GM21737 (cell line): ENCODE measurements around the gene LRRK2.
A peak's percentile ranks its signal among the peaks of the same experiment; 100 is the strongest.
"Not testable (repeated sequence)": the region's sequence is repeated elsewhere in the genome, so short reads cannot be mapped to it uniquely, and the experiment has no call there.

Experiments used
- ATAC-seq: cut with Tn5 transposase; IDR thresholded peaks from one replicate; pipeline ENCODE4 v1.9.1; 2021; ENCODE audit warnings: mild to moderate bottlenecking, moderate library complexity; ENCODE audit not compliant: unreplicated experiment

Gene LRRK2

GRCh38 chr12:40312982-40313576 lies 88.3 kb downstream of the LRRK2 start:
- ATAC-seq = no peak

GRCh38 chr12:40313928-40314327 lies 89.1 kb downstream of the LRRK2 start:
- ATAC-seq = peak; percentile 54

GRCh38 chr12:40314927-40315326 lies 90.1 kb downstream of the LRRK2 start:
- ATAC-seq = no peak

DNA sequence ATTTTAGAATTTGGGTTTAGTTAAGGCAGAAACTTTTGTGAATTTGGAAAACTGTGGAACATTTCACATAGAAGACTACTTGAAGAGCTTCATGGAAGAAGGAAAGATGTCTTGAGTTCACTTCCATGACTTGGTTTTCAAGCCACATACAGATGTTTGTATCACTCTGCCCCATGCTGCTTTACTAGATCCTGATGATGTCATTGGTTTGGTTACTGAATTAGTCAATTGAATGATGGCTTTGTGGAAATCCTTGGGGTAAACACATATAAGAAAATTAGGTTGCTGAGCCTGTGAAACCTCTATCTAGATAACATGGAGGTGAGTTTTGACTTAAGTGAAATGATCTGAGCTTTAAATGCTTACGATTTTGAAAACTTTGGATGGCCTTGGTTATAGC lies 90.6 kb downstream of the LRRK2 start:
- no peak for ATAC-seq

GRCh38 chr12:40324261-40324660 lies 99.5 kb downstream of the LRRK2 start:
- no peak for ATAC-seq

DNA sequence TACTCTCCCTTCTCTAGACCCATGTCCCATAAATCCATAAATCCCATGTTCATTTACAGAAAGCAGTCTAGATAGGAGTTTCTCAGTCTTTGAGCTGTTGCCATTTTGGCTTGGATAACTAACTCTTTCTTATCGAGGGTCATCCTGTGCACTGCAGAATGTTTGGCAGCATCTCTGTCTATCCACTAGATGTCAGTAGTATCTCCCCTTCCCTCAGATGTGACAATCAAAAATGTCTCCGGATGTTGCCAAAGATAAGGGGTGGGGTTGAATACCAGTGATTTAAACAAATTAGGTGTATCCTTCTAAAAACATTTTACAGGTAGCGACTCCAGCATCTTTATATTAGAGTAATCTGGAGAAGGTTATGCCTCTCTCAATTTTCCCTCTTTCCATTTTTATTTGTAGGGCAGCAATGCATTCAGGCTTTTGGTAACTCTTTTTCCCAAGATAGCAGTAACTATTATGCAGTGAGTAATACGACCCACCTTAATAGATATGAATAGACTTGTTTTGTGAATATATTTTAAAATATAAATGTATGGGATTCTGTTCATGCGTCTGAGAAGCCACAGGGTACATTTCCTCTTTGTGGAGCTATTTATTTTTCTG lies 100.7 kb downstream of the LRRK2 start:
- ATAC-seq = peak; percentile 83

- ATAC-seq = no peak
Measured at GRCh38 chr12:40327535-40327934, 102.7 kb downstream of the LRRK2 start.

DNA sequence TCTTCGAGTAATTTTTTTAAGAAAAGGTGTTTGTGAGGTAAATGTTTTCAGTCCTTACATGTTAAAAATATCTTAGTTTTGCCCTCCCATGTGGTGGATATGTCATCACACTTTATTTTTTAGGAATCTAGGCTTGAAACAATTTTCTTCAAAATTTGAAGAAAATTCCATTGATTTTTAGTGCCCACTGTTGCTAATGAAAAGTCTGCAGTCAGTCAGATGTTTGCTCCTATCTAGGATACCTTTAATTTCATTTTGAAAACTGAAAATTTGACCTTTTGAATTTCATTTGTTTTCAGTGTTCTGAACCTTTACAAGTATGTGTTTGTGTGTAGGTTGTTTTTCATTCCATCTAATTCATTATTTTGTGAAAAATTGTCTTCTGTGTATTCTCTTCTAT lies 105.4 kb downstream of the LRRK2 start:
- ATAC-seq = no peak

DNA sequence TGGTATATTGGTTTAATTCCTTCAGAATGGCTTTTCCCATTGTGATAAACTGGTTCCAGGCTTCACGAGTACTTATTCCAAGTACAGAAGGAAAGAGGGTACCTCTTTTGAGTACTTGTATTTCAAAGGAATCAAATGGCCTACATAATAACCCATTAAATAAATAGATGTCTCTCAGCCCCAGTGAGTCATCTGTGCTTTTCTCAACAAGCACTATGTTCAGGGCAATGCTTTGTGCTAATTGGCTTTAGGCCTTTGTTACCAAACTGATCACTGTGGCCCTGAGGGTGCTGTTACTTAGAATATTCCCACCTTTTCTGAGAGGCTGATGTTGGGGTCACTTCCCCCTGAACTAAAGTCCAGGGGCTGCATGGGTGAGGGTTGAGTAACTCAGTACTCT lies 107.1 kb downstream of the LRRK2 start:
- no peak for ATAC-seq

GRCh38 chr12:40335991-40336390 lies 111.2 kb downstream of the LRRK2 start:
- no peak for ATAC-seq

- no peak for ATAC-seq
Measured at GRCh38 chr12:40336573-40337199, 111.9 kb downstream of the LRRK2 start.

DNA sequence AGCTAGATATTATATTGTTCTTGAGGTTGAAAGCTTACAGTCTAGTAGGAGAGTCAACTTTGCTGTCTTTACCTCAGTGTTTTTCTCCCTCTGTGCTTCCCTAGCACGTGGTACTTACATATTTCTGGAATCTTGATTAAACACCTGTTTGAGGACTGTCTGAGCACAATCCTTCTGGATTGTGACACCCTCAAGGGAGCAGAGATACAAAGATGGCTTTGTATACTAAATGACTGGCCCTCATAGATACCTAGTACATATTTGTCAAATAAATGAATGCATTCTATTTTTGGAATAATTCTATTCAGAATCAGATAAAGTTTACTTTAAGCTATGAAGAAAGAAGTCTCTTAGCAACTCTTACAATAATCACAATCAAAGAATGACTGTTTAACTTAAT lies 113.3 kb downstream of the LRRK2 start:
- no peak for ATAC-seq

GRCh38 chr12:40338621-40339020 lies 113.8 kb downstream of the LRRK2 start:
- no peak for ATAC-seq

DNA sequence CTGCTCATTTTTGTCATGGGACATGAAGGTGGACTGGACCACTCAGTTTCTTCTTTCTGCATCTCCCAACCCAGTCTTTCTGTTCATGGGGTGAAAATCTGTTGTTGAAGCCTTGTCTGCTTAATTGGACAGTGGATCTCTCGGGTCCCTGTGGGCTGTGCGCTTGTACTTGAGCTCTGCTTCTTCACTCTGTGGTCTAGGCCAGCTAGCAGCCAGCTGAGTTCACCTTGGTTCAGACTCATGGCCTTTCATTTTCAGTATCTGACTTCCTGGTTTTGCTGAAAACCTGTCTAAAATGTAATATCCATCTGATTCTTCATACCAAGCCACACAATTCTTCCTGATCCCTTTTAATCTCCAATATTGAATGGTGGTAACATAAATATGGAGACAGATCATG lies 117.2 kb downstream of the LRRK2 start:
- ATAC-seq = no peak

GRCh38 chr12:40343124-40343523 lies 118.3 kb downstream of the LRRK2 start:
- ATAC-seq = no peak

DNA sequence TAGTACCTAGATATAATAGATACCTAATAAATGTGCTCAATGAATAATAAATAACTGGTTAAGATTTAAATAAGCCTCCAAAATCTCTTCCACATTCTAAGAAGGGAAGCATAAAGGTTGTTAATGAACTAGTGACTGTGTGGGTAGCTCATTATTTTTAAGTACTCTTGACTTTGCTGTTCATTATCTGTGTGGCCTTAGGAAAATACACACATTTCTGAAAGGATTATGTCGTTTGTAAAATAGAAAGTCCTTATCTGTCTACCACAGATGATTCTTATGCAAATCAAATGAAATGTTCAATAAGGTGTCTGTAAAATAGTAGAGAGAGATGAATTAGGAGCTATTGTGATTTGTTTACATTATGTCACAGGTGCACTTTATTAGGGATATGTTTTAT lies 119.5 kb downstream of the LRRK2 start:
- no peak for ATAC-seq

- ATAC-seq = no peak
Measured at GRCh38 chr12:40351976-40352375, 127.2 kb downstream of the LRRK2 start.

- ATAC-seq = no peak
Measured at GRCh38 chr12:40375076-40375475, 150.3 kb downstream of the LRRK2 start.

GRCh38 chr12:40376533-40377267 lies 151.9 kb downstream of the LRRK2 start:
- no peak for ATAC-seq

DNA sequence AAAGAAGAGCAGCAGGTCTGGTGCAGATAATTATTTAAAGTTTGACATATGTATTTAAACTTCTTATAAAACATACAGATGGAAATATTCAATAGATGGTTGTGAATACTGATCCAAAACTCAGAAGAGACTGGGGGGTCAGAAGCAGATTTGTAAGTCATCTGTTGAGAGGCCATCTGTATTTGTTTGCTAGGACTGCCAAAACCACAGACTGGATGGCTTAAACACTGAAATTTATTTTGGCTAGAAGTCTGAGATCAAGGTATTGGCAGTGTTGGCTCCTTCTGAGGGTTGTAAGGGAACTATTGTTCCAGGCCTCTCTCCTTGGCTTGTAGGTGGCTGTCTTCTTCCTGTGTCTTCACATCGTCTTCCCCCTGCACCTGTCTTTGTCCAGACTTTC lies 153.9 kb downstream of the LRRK2 start:
- ATAC-seq = no peak

DNA sequence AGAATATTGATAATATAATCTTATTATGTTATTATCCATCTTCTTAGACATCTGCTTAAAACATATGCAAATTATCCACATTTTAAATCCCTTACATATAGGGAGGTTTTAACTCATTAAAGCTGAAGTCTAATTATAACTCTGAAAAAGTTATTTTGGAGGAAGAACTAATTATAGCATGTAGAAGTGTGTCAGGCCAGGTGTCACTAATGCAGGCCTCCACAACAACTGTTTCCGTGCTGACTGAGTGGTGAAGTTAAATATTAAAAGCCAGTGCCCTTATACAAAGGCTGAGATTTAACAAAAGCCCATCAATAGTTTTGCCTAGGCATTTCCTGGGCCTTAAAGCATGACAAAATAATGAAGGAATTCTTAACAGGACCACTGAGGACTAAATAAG lies 157.4 kb downstream of the LRRK2 start:
- ATAC-seq = peak; percentile 76

DNA sequence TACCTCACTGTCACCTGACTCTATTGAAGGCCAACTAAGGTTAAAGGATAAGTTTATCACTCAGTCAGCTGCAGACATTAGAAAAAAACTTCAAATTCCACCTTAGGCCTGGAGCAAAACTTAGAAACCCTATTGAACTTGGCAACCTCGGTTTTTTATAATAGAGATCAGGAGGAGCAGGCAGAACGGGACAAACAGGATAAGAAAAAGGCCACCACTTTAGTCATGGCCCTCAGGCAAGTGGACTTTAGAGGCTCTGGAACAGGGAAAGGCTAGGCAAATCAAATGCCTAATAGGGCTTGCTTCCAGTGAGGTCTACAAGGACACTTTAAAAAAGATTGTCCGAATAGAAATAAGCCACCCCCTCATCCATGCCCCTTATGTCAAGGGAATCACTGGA lies 162.5 kb downstream of the LRRK2 start:
- not testable (repeated sequence) for ATAC-seq
